Motor neuron (in vitro differentiated cells): ENCODE measurements around the gene TTN. TPM values are rescaled to one million over a fixed set of nuclear protein-coding genes. Genes with fewer than 3 reads are reported as not detected.
A peak's percentile ranks its signal among the peaks of the same experiment; 100 is the strongest.

Experiments used
- ATAC-seq, 8 experiments: fragments of 200-7000 bp; cut with Tn5 transposase; replicated peaks in 6 of 8; 2 replicates each; pipeline ENCODE4 v1.8.0; 2021; ENCODE audit warnings: mild to moderate bottlenecking in 8 of 8, moderate library complexity in 8 of 8
- H3K27ac ChIP-seq, 2 donors: fragments of 250-450 bp; sonication (Bioruptor Pico); 2 replicates each; pipeline ENCODE4 v1.9.0; 2021; ENCODE audit warnings: antibody characterized with exemption in 2 of 2, mild to moderate bottlenecking in 2 of 2, moderate library complexity in 1 of 2
- H3K4me1 ChIP-seq, 2 donors: fragments of 250-450 bp; sonication (Bioruptor Pico); replicated peaks in 1 of 2; 2 replicates each; pipeline ENCODE4 v1.6.1; 2021; ENCODE audit warnings: antibody characterized with exemption in 2 of 2, mild to moderate bottlenecking in 2 of 2, moderate library complexity in 1 of 2
- H3K4me3 ChIP-seq, 5 donors: fragments of 250-450 bp; sonication (Bioruptor Pico); 2 replicates each; pipeline ENCODE4 v1.9.0; 2021; ENCODE audit warnings: antibody characterized with exemption in 5 of 5, mild to moderate bottlenecking in 5 of 5, moderate library complexity in 4 of 5
- WGBS, 10 experiments: fragments of 450-650 bp; shearing (Covaris generic); methylation state at CpG; one replicate each; pipeline ENCODE4 v1.0.0; 2022; 5-methylcytosine and 5-hydroxymethylcytosine counted together
- in situ Hi-C, 9 experiments: fragments of 400-800 bp; cut with MboI; loops; one replicate each; pipeline ENCODE4 v1.15.0; 2021; ENCODE audit warnings: low sequenced_read_pairs in 9 of 9, low pct_unique_long_range_greater_than_20kb in 2 of 9; ENCODE audit not compliant: unreplicated experiment in 9 of 9
- total RNA-seq, 8 experiments: library from RNA; unstranded; fragments of 300-600 nt; gene quantifications; 2 replicates each; pipeline versions ENCODE4 v1.2.3 to v1.2.4, GENCODE V29; 2022

Gene TTN
- total RNA-seq: 1 to 10 TPM in 3 of 8 experiments, under 1 TPM in 5; 0.27 to 2.1 (median 0.90) TPM

DNA sequence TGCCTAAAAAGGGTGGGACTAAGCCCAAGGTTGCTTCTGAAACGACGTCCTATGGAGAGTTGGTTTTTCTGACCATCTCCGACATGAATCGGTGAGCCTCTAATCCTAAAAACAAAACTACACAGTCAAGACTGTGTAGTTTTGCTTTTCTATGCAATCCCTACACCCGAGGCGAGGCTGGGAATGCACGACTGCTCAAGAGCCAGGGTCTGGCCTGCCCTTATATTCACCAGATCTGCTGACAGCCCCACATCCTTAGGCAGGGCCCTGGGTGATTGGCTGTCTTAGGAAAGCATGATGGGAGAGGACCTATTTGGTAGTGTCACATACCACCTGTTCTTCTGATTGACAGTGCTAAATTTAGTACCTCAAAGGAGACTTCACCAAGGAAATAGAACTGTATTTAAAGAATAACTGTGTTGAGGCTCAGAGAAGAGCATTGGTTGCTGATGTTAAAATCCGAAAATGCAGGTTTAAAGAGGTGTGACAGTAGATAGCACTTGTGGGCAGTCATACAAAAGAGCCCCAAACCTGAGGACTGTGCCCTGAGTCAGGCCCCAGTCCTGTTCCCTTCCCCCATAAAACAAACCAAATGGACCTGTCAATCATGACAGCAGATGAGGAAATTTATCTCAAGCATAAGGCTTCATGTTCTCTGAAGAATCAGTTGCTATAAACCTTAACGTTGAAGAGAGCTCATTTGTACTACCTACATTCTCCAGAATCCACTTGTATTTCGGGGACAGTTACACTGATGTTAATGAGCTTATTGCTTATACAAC lies at the start of gene TTN:
TSS of gene TTN (minus strand) at position 197 of the 782 bp plus-strand sequence. CDS start 2,781 bp downstream, outside the sequence.
- ATAC-seq: no peak
- no peaks in the 10 kb centered on the region for H3K4me1 ChIP-seq
- WGBS, 10 experiments: 0 to 92% (median 83%) methylated on average over 1 to 9 of the region's 10 CpGs; no CpG with 5 or more reads in 1 of the 10 experiments
- H3K27ac ChIP-seq: no peak within 1 kb of the TSS
- in situ Hi-C loops: no loop called here
- H3K4me3 ChIP-seq: no peak within 1 kb of the TSS

DNA sequence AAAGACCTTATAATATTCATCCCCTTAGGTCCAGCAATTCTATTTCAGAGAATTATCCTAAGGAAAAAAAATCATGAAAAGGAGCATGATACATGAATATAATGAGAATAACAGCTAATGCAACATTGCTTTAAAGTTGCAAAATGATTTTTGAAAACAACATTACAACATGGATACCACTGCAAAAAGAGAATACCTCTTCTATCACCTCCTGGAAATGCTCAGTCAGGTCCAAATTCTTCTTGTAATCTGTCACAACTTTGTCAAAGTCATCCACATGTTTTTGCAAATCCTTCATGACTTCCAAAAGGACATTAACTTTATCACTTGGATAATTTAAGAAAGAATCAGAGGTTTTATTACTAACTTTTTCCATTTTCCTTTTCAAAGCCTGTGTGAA lies 47.9 kb upstream of the TTN start:
- in situ Hi-C loops: no loop called here

DNA sequence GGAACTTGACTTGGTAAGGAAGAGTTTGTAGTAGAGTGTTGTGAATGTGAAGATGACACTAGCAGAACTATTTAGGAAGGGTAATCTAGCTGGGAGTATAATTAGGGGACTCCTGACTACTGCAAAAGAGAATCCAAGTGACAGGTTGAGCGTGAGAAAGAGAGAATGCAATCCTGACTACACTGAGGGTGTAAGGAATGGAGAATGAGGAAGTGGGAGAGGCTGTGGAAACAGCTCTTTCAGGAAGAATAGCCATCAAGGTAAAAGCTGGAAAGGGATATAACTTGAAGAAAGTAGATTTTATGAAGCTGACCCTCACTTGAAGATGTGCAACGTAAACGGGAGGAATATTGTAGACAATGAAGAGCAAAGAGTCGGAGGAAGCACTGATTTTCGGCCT lies 41.1 kb upstream of the TTN start:
- in situ Hi-C loops: no loop called here
- Histone ChIP-seq H3K4me3 (no peak overlapping the region), H3K27ac (no peak overlapping the region), H3K4me1 (peaks cover 11 to 14% of the 10 kb centered on the region in 2 donors)
- WGBS, 10 experiments: 82 to 100% (median 91%) methylated on average over 2 to 5 of the region's 5 CpGs; no CpG with 5 or more reads in 2 of the 10 experiments
- no peak for ATAC-seq

More for the DNA sequence above, 47.9 kb upstream of the TTN start:
- Histone ChIP-seq H3K4me3 (no peak overlapping the region), H3K4me1 (no peaks in the 10 kb centered on the region), H3K27ac (no peak overlapping the region)
- no peak for ATAC-seq

DNA sequence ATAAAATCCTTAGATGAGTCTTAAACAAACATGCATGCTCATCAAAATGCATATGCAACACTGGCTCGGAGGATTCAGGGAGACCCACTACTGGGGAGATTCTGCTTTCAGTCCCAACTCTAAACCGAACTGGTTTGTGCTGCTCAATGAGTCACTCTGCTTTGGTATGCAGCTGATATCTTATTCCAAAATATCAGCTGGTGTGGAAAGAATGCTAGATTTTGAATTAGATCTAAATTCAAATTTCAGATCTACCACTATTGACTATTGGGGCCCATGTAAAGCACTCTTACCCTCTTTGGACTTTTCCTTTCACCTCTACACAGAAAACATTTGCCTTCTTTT lies 39.2 kb upstream of the TTN start:
- peak in 3 of 8 experiments; percentile 30 to 84 (median 78) for ATAC-seq
- 0 to 67% (median 33%) methylated on average over 1 to 2 of the region's 2 CpGs; no CpG with 5 or more reads in 5 of the 10 experiments for WGBS, 10 experiments
- Histone ChIP-seq H3K4me3 (no peak overlapping the region), H3K4me1 (peaks cover 11 to 14% of the 10 kb centered on the region in 2 donors), H3K27ac (no peak overlapping the region)
- in situ Hi-C loops: no loop called here

DNA sequence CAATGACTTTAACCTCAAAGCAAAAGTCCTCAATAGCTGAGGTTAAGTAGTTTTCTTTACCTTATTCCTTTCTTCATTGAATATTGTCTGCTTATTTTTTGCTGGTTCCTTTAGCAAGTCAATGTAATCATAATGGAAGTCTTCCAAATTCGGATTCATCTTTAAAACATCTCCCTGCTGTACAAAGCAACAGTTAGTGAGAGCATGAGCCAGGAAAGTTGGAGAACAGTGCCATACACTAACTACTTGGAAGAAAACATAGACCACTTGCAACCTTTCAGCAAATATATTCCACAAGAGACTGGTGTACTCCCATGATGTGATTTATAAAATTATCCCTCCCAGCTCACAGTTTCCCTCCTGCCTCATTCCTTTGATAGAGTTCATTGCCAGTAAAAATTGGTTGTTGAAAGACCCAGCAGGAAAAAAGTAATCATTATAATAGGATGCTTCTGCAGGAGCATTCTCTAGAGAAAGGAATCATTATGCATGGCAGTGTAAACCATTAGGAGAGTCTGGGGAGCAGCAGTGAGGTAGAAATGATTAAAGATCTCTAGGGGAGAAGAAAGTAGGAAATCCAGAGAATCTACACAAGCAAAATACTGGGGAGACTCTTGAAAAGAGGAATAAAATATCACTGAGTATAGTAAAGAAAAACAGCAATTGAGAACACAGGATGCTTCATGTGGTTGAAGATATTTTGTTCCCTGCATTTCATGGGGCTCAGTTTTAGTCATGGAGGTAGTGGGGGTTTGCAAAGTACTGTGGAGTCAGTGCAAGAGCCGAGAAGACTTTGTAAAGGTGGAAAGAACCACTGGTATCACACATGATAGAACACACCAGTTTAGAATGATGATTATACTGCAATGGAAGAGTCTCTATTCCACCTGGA lies 38.6 kb upstream of the TTN start:
- in situ Hi-C loops: no loop called here
- 0 to 86% (median 45%) methylated on average over 1 to 2 of the region's 2 CpGs; no CpG with 5 or more reads in 2 of the 10 experiments for WGBS, 10 experiments
- peak in 1 of 8 experiments; percentile 63 for ATAC-seq
- Histone ChIP-seq H3K4me1 (peaks cover 11 to 14% of the 10 kb centered on the region in 2 donors), H3K27ac (no peak overlapping the region), H3K4me3 (no peak overlapping the region)

DNA sequence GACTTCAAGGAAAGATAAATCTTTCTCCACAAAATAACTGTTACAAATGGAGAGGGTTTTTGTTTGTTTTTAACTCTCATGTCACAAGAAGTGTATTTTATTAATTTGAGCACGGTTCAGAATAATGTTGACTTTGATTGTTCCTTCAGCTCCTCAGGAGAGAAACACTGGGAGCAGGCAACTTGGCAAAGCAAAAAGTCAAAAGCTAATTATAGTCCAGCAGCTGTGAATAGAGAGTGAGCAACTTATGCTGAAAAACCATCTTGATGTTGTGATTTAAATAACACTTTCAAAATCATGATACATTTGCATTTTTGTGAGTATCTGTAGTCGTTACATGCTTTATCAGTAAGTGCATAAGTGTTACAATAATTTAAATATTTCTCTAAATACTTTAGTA lies 37.5 kb upstream of the TTN start:
- peak in 3 of 8 experiments; percentile 24 to 55 (median 42) for ATAC-seq
- H3K27ac ChIP-seq: no peak overlapping the region
- H3K4me3 ChIP-seq: no peak overlapping the region
- H3K4me1 ChIP-seq: peaks cover 11 to 14% of the 10 kb centered on the region in 2 donors
- WGBS, 10 experiments: 13 to 100% (median 51%) methylated on average over 1 to 2 of the region's 2 CpGs; no CpG with 5 or more reads in 2 of the 10 experiments
- in situ Hi-C loops: no loop called here

DNA sequence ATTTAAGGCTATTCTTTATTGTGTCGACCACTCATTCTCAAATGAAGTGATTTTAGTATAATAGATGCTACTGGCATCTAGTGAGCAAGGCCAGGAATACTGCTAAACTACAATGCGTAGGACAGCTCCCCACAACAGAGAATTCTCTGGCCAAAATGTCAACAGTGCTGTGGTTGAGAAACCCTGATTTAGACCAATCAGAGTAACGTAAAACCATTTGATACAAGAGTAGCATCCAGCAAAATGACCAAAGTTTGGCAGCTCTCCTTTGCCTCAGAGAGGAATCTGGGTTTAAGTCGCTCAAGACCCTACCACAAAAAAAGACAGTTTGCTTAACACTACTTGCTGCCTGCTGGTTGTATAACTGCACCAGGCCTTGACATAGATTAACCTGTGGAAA lies 37.0 kb upstream of the TTN start:
- no peak for ATAC-seq
- WGBS, 10 experiments: 33 to 100% (median 86%) methylated on average over 1 to 4 of the region's 4 CpGs; no CpG with 5 or more reads in 1 of the 10 experiments
- Histone ChIP-seq H3K27ac (no peak overlapping the region), H3K4me1 (peaks cover 11 to 14% of the 10 kb centered on the region in 2 donors), H3K4me3 (no peak overlapping the region)
- in situ Hi-C loops: no loop called here

DNA sequence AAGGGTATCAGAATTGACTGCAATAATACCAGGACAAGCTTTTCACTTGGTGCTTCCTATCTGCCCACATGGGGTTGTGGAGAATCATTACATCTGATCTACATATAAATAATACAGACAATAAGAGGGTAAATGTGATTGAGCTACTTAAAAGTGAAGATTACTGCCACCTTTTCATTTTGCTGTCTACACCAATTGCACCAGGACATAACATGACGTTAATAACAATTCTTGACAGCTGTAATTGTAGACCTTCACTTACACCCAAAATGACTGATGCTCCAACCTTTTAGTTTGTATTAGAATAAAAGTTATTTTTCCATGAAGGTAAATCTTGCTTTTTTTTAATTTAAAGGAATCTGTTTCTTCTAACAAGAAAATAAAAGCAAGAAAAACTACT lies 36.5 kb upstream of the TTN start:
- 20 to 100% (median 86%) methylated on average over 1 of the region's 1 CpG; no CpG with 5 or more reads in 2 of the 10 experiments for WGBS, 10 experiments
- in situ Hi-C loops: no loop called here
- no peak for ATAC-seq
- Histone ChIP-seq H3K4me3 (no peak overlapping the region), H3K4me1 (peaks cover 11 to 14% of the 10 kb centered on the region in 2 donors), H3K27ac (no peak overlapping the region)

DNA sequence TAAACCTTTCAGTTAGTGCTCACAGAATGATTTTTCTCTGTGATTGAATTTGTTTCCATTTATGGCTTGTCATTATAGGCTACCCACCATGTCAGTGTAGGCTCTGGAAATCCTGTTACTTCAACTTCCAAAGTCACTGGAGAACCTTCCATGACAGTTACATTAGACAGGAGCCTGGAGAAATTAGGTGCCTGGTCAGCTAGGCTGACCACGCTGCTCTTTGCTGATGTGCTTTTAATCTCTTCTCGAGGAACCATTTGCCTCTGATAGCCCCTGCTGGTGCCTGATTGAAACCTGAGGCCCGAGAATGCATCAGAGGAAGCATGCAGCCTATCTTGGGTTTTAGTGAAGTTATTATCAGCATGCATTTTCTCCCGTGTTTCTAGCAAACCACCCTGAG lies 29.6 kb upstream of the TTN start:
- ATAC-seq: no peak
- Histone ChIP-seq H3K27ac (no peak overlapping the region), H3K4me1 (no peaks in the 10 kb centered on the region), H3K4me3 (no peak overlapping the region)
- 0 to 80% (median 40%) methylated on average over 1 to 3 of the region's 4 CpGs; no CpG with 5 or more reads in 3 of the 10 experiments for WGBS, 10 experiments
- in situ Hi-C loops: no loop called here

DNA sequence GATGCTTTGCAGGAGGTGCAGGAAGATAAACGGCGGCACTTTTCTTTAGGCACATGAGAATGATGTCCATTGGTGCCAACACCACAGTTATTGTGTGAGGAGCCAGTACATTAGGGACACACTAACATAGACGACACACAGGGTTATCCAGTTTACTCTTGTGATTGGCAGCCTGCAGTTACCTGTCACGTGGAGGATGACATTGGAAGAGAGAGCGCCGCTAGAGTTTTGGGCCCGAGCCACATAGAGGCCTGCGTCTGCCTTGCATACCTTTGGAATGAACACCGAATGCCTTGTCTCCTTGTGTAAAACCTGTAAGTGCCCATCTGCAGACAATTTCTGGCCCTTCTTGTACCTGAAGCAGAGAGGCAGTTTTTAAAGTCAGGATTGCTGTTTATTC lies 26.9 kb upstream of the TTN start:
- no peak for ATAC-seq
- no peak overlapping the region for H3K4me3 ChIP-seq
- in situ Hi-C loops: no loop called here
- whole genome bisulfite sequencing, 10 experiments: 60 to 100% (median 89%) methylated on average over 1 to 6 of the region's 9 CpGs; no CpG with 5 or more reads in 2 of the 10 experiments
- no peak overlapping the region for H3K27ac ChIP-seq
- H3K4me1 ChIP-seq: peaks cover 0 to 12% of the 10 kb centered on the region in 2 donors

DNA sequence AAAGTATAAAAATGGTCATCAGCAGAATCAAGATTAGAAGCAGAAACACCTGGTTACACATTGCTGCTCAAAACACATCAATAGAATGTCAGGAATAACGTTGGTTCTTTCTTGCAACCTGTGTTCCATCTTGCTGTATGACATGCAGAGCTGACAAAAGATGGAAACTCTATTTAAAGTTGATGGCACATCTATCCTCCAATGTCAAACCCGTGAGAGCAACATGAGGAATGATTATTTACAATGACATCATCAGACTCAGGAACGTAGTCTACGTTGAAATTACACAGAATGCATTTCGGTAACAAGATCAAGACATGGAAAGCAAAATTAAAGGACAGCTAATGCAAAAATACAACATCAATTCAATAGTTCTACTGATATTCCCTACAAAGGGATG lies 26.2 kb upstream of the TTN start:
- H3K27ac ChIP-seq: no peak overlapping the region
- no peak overlapping the region for H3K4me3 ChIP-seq
- in situ Hi-C loops: no loop called here
- no peak for ATAC-seq
- peaks cover 3 to 16% of the 10 kb centered on the region in 2 donors for H3K4me1 ChIP-seq
- WGBS, 10 experiments: 48 to 90% (median 71%) methylated on average over 3 to 5 of the region's 5 CpGs

DNA sequence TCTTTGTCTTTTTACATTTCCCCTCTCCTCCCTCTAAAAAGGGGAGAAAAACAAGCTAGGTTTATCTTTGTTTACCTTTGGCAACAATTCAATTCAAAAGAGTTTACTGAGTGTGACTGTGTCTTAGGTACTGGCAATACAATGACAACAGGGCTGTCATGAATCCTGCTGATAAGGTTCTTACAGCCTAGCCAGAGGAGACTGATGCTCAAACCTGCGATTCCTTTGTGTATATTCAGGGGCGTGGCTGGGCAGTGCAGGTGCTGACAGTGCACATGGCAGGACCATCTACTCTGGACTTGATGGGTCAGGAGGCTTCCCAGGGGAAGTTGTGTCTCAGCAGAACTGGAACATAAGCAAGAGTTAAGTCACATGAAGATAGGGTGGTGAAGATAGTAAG lies 23.2 kb upstream of the TTN start:
- Histone ChIP-seq H3K4me1 (peaks cover 6 to 17% of the 10 kb centered on the region in 2 donors), H3K27ac (no peak overlapping the region), H3K4me3 (no peak overlapping the region)
- in situ Hi-C loops: no loop called here
- ATAC-seq: no peak
- WGBS, 10 experiments: 40 to 100% (median 76%) methylated on average over 1 to 2 of the region's 2 CpGs; no CpG with 5 or more reads in 6 of the 10 experiments

DNA sequence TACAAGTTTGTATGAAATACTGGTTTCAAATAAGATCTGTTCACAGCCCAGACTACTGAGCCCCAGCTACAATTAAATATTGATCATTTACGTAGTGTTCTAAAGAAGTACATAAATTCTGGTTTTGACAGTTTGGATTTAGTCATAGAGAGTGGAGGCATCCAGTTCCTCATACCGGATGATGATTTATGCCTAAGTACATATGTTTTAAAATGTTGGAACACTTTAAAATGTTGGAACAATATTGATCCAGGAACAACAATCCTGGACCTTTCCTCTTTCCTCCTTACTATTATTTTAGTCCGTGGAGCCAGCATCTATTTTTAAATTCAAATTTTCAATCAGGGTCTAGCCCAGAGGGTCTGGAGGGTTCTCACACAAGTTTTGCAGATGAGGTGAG lies 22.8 kb upstream of the TTN start:
- 44 to 100% (median 68%) methylated on average over 1 to 3 of the region's 3 CpGs for WGBS, 10 experiments
- Histone ChIP-seq H3K4me1 (peaks cover 6 to 17% of the 10 kb centered on the region in 2 donors), H3K27ac (no peak overlapping the region), H3K4me3 (no peak overlapping the region)
- ATAC-seq: no peak
- in situ Hi-C loops: no loop called here
